HepG2 (cell line): ENCODE measurements around the gene POLN. TPM values are rescaled to one million over a fixed set of nuclear protein-coding genes. Genes with fewer than 3 reads are reported as not detected.

Source experiments
- ARNT2 ChIP-seq: sonication (generic); formaldehyde crosslinking; IDR thresholded peaks from 2 replicates; pipeline ENCODE4 v1.8.0; 2022; ENCODE audit warnings: mild to moderate bottlenecking, low read depth, missing genetic modification reagents, moderate library complexity
- BCL3 ChIP-seq: sonication (generic); formaldehyde crosslinking; IDR thresholded peaks from 2 replicates; pipeline ENCODE4 v1.5.1; 2020; ENCODE audit warnings: mild to moderate bottlenecking, missing genetic modification reagents, moderate library complexity
- BRCA1 ChIP-seq: sonication (generic); formaldehyde crosslinking; IDR thresholded peaks from 2 replicates; pipeline ENCODE4 v1.4.0; 2020; ENCODE audit warnings: missing genetic modification reagents
- FOXA1 ChIP-seq, 2 experiments: fragments of 450-650 bp in 1 of 2; sonication (generic) in 1 of 2; formaldehyde crosslinking in 1 of 2; IDR thresholded peaks; 2 replicates each; pipeline versions ENCODE4 v1.4.0 to v1.6.1; 2016 to 2020; ENCODE audit warnings: missing genetic modification reagents in 1 of 2
- FOXK1 ChIP-seq: sonication (generic); formaldehyde crosslinking; IDR thresholded peaks from 2 replicates; pipeline ENCODE4 v1.4.0; 2020; ENCODE audit warnings: low read depth, missing genetic modification reagents, borderline replicate concordance
- NFYC ChIP-seq: IDR thresholded peaks from 2 replicates; pipeline ENCODE4 v1.6.1; 2016; ENCODE audit warnings: missing genetic modification reagents, missing compliant biosample characterization
- NR3C1 ChIP-seq: sonication (generic); formaldehyde crosslinking; IDR thresholded peaks from 2 replicates; pipeline ENCODE4 v1.4.0; 2020; ENCODE audit warnings: missing genetic modification reagents
- SOX13 ChIP-seq, 3 experiments: fragments of 450-650 bp in 1 of 3; sonication (generic) in 1 of 3; formaldehyde crosslinking in 1 of 3; IDR thresholded peaks in 2 of 3; conservative IDR thresholded peaks in 1 of 3; 2 replicates each; pipeline versions ENCODE4 v1.5.0 to v1.6.1; 2016 to 2020; ENCODE audit warnings: antibody characterized with exemption in 1 of 3, mild to moderate bottlenecking in 1 of 3, missing compliant biosample characterization in 1 of 3, missing genetic modification reagents in 1 of 3, moderate library complexity in 1 of 3
- SRSF9 ChIP-seq: fragments of 200-400 bp; formaldehyde crosslinking; IDR thresholded peaks from 2 replicates; pipeline ENCODE4 v1.6.1; 2018; ENCODE audit warnings: borderline replicate concordance, mild to moderate bottlenecking, low read depth, low read length; ENCODE audit not compliant: insufficient read depth, poor library complexity, severe bottlenecking
- TCF12 ChIP-seq, 2 experiments: fragments of 450-650 bp in 1 of 2; sonication (generic) in 1 of 2; formaldehyde crosslinking in 1 of 2; IDR thresholded peaks; 2 replicates each; pipeline versions ENCODE4 v1.6.1 to v1.8.0; 2017 to 2022; ENCODE audit warnings: antibody characterized with exemption in 1 of 2, mild to moderate bottlenecking in 1 of 2, missing genetic modification reagents in 1 of 2, moderate library complexity in 1 of 2
- TFDP1 ChIP-seq: IDR thresholded peaks from 2 replicates; pipeline ENCODE4 v1.6.1; 2016; ENCODE audit warnings: missing compliant biosample characterization, missing genetic modification reagents, borderline replicate concordance
- TFE3 ChIP-seq: IDR thresholded peaks from 2 replicates; pipeline ENCODE4 v1.6.1; 2016
- ZNF234 ChIP-seq: sonication (generic); formaldehyde crosslinking; conservative IDR thresholded peaks from 2 replicates; pipeline ENCODE4 v1.5.1; 2020; ENCODE audit warnings: mild to moderate bottlenecking, missing genetic modification reagents
- ZNF274 ChIP-seq: sonication (generic); formaldehyde crosslinking; IDR thresholded peaks from 2 replicates; pipeline ENCODE4 v1.5.1; 2020; ENCODE audit warnings: mild to moderate bottlenecking, missing genetic modification reagents
- ZNF331 ChIP-seq: sonication (generic); formaldehyde crosslinking; IDR thresholded peaks from 2 replicates; pipeline ENCODE4 v1.4.0; 2020; ENCODE audit warnings: missing genetic modification reagents
- ZNF530 ChIP-seq: sonication (generic); formaldehyde crosslinking; IDR thresholded peaks from 2 replicates; pipeline ENCODE4 v1.5.0; 2020; ENCODE audit warnings: low read depth, mild to moderate bottlenecking, missing genetic modification reagents
- ZNF564 ChIP-seq: sonication (generic); formaldehyde crosslinking; IDR thresholded peaks from 2 replicates; pipeline ENCODE4 v1.8.1; 2023; ENCODE audit warnings: mild to moderate bottlenecking, missing genetic modification reagents
- ZNF605 ChIP-seq: sonication (generic); formaldehyde crosslinking; IDR thresholded peaks from 2 replicates; pipeline ENCODE4 v1.8.0; 2022; ENCODE audit warnings: mild to moderate bottlenecking, missing genetic modification reagents
- ZNF616 ChIP-seq: sonication (generic); formaldehyde crosslinking; IDR thresholded peaks from 2 replicates; pipeline ENCODE4 v1.5.0; 2020; ENCODE audit warnings: low read depth, mild to moderate bottlenecking, missing genetic modification reagents
- ZNF629 ChIP-seq: sonication (generic); formaldehyde crosslinking; conservative IDR thresholded peaks from 2 replicates; pipeline ENCODE4 v1.5.0; 2020; ENCODE audit warnings: missing genetic modification reagents
- ZNF720 ChIP-seq: sonication (generic); formaldehyde crosslinking; IDR thresholded peaks from 2 replicates; pipeline ENCODE4 v1.4.0; 2020; ENCODE audit warnings: missing genetic modification reagents
- ZNF792 ChIP-seq: IDR thresholded peaks from 2 replicates; pipeline ENCODE4 v1.6.1; 2016
- ZSCAN5A ChIP-seq: sonication (generic); formaldehyde crosslinking; IDR thresholded peaks from 2 replicates; pipeline ENCODE4 v1.8.0; 2022; ENCODE audit warnings: mild to moderate bottlenecking, missing genetic modification reagents, borderline replicate concordance
- polyA plus RNA-seq, 8 experiments: library from polyadenylated mRNA; depleted of rRNA in 3 of 8; stranded (reverse) in 7 of 8; unstranded in 1 of 8; fragments of >200 nt; fragmentation: Illumina TruSeq in 4 of 8; extraction: Trizol in 4 of 8; gene quantifications; 2 replicates each; pipeline versions ENCODE4 v1.2.1 to v1.2.3, GENCODE V29; 2011 to 2016; ENCODE audit warnings: low read depth in 4 of 8, missing spikeins in 1 of 8, mixed read lengths in 1 of 8; ENCODE audit not compliant: insufficient read depth in 1 of 8
- total RNA-seq, 5 experiments: library from RNA; depleted of rRNA; stranded (reverse); fragments of >200 nt; fragmentation: Illumina TruSeq; extraction: Trizol; gene quantifications; 2 replicates each; pipeline ENCODE4 v1.2.3, GENCODE V29; 2016; ENCODE audit warnings: low read depth in 1 of 5

The POLN gene
- total and polyA plus RNA-seq, 2 of the 13 experiments (the other 11 are each of a cell fraction or from before 2014, with no cell fraction given), result 0.93 to 1.5 TPM

GRCh38 chr4:2075987-2076907 lies 165.7 kb downstream of the POLN start (continued):
- TF ChIP-seq SRSF9, result no peak
- TF ChIP-seq ZNF605 (CRISPR knock-in tag), result no peak
- TF ChIP-seq NR3C1 (CRISPR knock-in tag), result no peak
- TF ChIP-seq ZSCAN5A (CRISPR knock-in tag), result no peak
- 0 out of 2 replicates have a peak, but pooled peaks have one; percentile 63 for TF ChIP-seq BCL3
- no peak for TF ChIP-seq ZNF792 (CRISPR knock-in tag)
- no peak for TF ChIP-seq TFE3
- TF ChIP-seq ZNF331 (CRISPR knock-in tag), result 0 out of 2 replicates have a peak, but pooled peaks have one; percentile 12
- TF ChIP-seq BRCA1 (CRISPR knock-in tag), result no peak
- no peak for TF ChIP-seq ZNF234 (CRISPR knock-in tag)
- TF ChIP-seq FOXK1 (CRISPR knock-in tag), result no peak
- TF ChIP-seq ZNF629 (CRISPR knock-in tag), result no peak
- no peak for TF ChIP-seq TFDP1 (CRISPR knock-in tag)
- no peak for TF ChIP-seq FOXA1 (IDR thresholded peaks at IDR 0.05)
- TF ChIP-seq FOXA1 (CRISPR knock-in tag; IDR thresholded peaks at IDR 0.05), result peak; percentile 25; the same call in 1 of the 2 replicates
- no peak for TF ChIP-seq ZNF720 (CRISPR knock-in tag)
- TF ChIP-seq NFYC (CRISPR knock-in tag), result no peak
- no peak for TF ChIP-seq TCF12 (IDR thresholded peaks at IDR 0.05)
- no peak for TF ChIP-seq TCF12 (CRISPR knock-in tag; IDR thresholded peaks at IDR 0.05)
- peak; percentile 75; the same call in 1 of the 2 replicates for TF ChIP-seq ZNF274
- 0 out of 2 replicates have a peak, but pooled peaks have one; percentile 32 for TF ChIP-seq ZNF564 (CRISPR knock-in tag)
- no peak for TF ChIP-seq ARNT2 (CRISPR knock-in tag)
- no peak for TF ChIP-seq ZNF530
- no peak for TF ChIP-seq SOX13 (IDR thresholded peaks at IDR 0.05)
- TF ChIP-seq SOX13 (CRISPR knock-in tag; conservative IDR thresholded peaks at IDR 0.05 in 1 of 2, IDR thresholded peaks at IDR 0.05 in 1 of 2), result peak in 1 of 2 experiments; percentile 57; a peak in 2 of 4 replicates
- 0 out of 2 replicates have a peak, but pooled peaks have one; percentile 33 for TF ChIP-seq ZNF616 (CRISPR knock-in tag)
